GM10266 (cell line): Measurements from ENCODE around the gene DUSP3.

Source experiments
- DNase-seq: peaks from one replicate; pipeline ENCODE4 v3.0.0; 2012; ENCODE audit errors: extremely low spot score
- CTCF ChIP-seq: IDR thresholded peaks from 2 replicates; pipeline ENCODE4 v1.5.1; 2012; ENCODE audit warnings: mild to moderate bottlenecking, low read depth; ENCODE audit not compliant: control insufficient read depth, insufficient read depth; ENCODE audit errors: missing control alignments

DUSP3 gene

GRCh38 chr17:43734376-43734775 lies 44.4 kb downstream of the DUSP3 start:
- TF ChIP-seq CTCF: no peak
- DNase-seq: no peak

- no peak for TF ChIP-seq CTCF
- no peak for DNase-seq
Observed at GRCh38 chr17:43733956-43734355, 44.8 kb downstream of the DUSP3 start.

- no peak for TF ChIP-seq CTCF
- DNase-seq: no peak
Observed at GRCh38 chr17:43732958-43733357, 45.8 kb downstream of the DUSP3 start.

DNA sequence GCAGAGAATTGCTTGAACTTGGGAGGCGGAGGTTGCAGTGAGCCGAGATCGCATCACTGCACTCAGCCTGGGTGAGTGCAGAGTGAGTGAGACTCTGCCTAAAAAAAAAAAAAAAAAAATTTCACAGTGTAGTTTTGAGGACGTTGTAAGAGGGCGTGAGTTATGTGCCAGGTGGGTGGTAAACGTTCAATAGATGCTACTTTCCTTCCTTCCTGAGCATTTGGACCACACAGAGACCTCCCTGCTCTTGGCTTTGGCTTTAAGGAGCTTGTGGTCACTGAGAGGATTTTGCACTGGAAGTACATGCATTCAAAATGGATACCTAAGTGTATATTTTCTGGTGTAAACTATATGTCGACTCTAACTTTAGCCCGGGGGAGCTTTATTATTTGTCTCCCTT lies 50.7 kb downstream of the DUSP3 start:
- DNase-seq: no peak
- TF ChIP-seq CTCF: no peak

- DNase-seq: no peak
Observed at GRCh38 chr17:43723697-43724359, 54.9 kb downstream of the DUSP3 start.

DNA sequence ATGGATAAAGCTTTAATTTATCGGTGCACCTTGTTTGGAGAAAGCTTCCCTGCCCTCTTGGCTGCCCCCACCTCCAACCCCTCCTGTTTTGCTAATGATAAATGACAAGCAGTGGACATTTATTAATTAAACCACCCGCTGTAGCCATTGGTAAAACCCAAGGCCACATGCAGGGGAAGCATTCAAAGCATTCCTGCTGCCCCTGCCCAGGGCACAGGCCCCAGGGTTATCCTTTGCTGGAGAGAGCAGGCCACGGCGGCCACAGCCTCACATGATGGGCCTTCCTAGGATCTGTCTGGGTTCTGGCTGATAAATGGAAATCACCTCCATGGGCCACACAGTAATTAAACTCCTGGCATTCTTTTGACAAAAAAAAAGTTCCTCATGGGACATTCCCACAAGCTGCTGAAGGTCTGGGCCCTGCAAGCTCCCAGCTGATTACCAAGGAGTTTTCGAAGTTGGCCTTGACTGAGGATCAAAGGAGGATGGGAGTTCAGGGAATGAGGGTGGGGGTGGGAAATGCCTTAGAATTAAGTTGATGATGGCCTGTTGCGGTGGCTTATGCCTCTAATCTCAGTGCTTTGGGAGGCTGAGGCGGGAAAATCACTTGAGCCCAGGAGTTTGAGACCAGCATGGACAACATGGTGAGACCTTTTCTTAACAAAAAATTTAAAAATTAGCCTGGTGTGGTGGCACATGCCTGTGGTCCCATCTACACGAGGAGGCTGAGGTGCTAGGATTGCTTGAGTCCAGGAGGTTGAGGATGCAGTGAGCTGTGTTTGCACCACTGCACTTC lies 55.7 kb downstream of the DUSP3 start:
- TF ChIP-seq CTCF: no peak
- DNase-seq: no peak

More at GRCh38 chr17:43723697-43724359, 54.9 kb downstream of the DUSP3 start:
- no peak for TF ChIP-seq CTCF

- no peak for TF ChIP-seq CTCF
- DNase-seq: no peak
Observed at GRCh38 chr17:43722269-43722619, 56.5 kb downstream of the DUSP3 start.
